ENCODE results near the gene RIPPLY1.
A peak's percentile ranks its signal among the peaks of the same experiment; 100 is the strongest.
"Not testable (repeated sequence)": the region's sequence is repeated elsewhere in the genome, so short reads cannot be mapped to it uniquely, and the experiment has no call there.

RIPPLY1 gene

DNA sequence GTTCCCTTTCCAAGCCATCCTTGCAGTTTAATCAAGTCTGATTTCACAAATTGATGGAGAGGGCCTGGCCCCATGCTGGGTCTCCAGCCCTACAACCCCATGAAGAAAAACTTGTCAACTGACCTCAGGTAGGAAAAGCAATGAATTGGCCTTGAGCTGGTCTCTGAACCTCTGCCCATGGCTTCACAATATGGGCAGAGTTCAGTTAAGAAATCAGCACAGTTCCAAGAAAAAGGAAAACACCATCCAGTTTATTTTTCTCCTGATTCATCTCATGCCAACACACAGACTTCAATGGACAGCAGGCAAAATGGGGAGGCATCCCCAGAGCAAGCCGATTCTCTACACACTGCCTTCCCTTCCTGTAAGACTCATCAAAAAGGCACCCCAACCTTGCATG lies 3.3 kb downstream of the RIPPLY1 start:
- FAIRE-seq (no peak), DNase-seq (ENCODE audit: insufficient read length, low spot score) (no peak)
- TF ChIP-seq POLR2A (IDR thresholded peaks at IDR 0.05; ENCODE audit: low read depth, low read length): no peak

DNA sequence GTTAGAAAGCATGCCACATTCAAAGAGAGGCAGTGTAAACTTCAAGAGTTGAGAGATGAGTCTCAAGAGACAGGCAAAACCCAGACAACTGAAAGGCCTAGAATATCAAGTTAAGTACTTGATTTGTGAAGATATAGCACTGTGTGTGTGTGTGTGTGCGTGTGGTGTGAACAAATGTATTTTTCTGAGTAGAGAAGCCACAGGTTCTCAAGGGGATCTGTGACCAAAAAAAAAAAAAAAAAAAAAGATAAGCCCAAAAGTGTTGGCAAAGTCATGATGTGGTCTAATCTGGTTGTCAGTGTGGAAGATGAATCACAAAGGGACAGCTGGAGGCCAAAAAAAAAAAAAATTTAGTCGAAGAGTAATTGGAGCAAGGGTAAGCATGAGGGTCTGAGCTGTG lies 3.9 kb downstream of the RIPPLY1 start:
- no peak for TF ChIP-seq POLR2A (IDR thresholded peaks at IDR 0.05; ENCODE audit: low read depth, low read length)
- DNase-seq (ENCODE audit: insufficient read length, low spot score) (no peak), FAIRE-seq (no peak)

DNA sequence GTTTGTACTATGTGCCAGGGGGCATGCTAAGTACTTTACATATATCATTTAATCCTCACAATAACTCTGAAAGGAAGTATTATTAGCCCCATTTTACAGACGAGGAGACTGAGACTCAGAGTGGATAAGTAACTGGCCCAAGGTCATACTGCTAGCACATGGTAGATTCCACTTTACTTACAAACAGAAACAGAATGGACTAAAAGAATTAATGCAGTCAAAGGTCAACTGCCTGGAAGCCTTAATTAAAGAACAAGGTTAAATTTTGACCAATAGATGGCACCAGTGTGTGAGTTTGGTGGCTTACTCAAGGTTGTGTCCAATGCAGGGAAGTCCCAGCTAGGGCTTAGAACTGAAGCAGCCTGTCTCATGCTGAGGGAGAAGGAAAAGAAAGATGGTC lies 4.7 kb downstream of the RIPPLY1 start:
- no peak for DNase-seq (ENCODE audit: insufficient read length, low spot score)
- TF ChIP-seq POLR2A (IDR thresholded peaks at IDR 0.05; ENCODE audit: low read depth, low read length): no peak
- FAIRE-seq: peak; percentile 81

DNA sequence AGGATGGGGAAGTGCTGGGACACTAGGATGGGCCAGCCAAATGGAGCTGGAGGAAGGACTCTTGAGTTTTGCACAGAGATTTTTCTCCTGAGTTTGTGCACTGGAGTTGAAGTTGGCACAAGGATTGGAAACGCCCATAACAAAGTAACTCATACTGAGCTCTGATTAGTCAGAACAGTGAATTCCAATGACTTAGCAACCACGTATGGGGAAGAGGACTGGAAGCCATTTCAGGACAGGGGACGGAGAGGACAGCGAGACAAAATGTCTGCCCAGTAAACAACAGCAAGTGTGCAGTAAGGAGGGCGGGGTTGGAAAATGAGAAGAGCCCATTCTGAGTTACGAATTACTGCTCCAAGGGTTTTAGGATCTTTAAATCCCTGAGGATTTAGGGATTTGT lies 5.9 kb downstream of the RIPPLY1 start:
- no peak for TF ChIP-seq POLR2A (IDR thresholded peaks at IDR 0.05; ENCODE audit: low read depth, low read length)
- DNase-seq (ENCODE audit: insufficient read length, low spot score): no peak
- FAIRE-seq: no peak

DNA sequence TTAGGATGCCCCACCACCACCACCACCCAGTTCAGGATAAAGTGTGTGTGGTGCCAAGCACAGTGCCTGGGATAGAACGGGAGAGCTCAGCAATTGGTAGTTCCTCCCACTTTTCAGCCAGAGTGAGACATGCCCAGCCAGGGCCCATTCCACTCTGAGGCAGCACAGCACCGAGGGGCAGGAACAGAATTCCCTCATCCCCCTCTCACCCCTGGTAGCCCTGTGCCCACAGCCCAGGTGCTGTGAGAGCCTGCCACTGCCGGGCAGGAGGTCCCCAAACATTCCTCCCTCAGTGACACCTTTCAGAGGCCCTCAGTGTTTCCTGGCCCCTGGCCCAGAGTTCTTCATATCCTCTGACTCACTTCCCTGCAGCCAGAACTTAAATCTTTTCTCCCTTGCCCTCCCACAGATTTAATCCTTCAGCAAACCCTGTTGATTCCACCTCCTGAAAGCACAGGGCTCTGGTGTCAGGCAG lies 8.1 kb downstream of the RIPPLY1 start:
- FAIRE-seq (peak; percentile 82), DNase-seq (ENCODE audit: insufficient read length, low spot score) (peak; percentile 22)
- TF ChIP-seq POLR2A (IDR thresholded peaks at IDR 0.05; ENCODE audit: low read depth, low read length): no peak

DNA sequence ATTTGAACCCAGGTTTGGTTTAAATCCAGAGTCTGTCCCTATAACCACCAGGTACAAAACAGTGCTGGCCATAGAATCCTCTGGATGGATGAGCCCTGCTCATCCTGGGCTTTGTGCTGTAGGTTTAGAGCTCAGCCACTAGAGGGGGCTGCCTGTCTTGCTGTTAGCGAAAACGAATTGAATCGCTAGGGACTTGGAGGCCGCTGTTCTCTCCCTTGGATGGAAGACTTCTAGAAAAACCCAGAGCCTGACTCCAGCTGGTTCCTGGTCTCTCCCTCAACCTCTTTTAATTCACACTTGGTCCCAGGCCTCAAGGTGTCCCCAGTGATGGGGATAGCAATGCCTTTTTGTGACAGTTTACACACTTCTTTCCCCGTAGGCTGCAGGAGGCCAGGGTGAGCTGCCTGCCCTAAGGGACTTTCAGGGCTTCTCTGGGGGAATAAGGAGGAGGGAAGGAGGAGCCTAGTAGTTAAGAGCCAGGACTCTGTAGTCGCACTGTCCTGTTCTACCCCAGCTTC lies 8.7 kb downstream of the RIPPLY1 start:
- FAIRE-seq (no peak), DNase-seq (ENCODE audit: insufficient read length, low spot score) (peak; percentile 30)
- TF ChIP-seq POLR2A (IDR thresholded peaks at IDR 0.05; ENCODE audit: low read depth, low read length): no peak

DNA sequence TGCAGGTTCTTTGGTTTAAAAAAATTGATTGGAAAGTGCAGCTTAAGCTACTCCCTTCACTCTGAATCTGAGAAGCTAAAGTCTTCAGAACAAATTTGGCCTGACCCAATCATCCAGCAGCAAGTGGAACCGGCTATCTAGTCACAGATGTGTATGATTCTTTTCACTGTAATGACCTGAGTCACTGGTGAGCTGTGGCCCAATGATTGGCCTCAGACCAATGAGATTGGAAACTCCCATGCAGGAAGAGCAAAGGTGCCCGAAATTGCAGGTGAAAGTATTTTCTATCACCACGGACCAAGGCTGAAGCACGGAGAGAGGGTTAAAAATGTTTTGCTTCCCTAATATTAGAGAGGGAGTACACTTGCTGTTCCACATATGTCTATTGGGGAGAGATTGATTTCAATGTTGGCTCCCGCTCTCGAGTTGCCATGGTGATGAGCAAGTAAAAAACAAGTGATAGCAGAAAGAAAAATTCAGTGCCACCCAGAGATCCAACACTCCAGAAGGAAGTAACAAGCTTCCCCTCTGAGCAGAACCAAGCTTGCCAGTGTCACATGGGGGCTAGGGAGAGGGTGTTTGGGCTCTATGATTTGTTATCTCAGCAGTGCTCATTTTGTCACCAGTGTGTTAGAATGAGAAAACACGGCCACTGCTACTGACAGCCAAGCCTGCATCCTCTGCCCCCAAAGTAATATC lies 11.2 kb downstream of the RIPPLY1 start:
- DNase-seq (ENCODE audit: insufficient read length, low spot score) (no peak), FAIRE-seq (no peak)
- no peak for TF ChIP-seq POLR2A (IDR thresholded peaks at IDR 0.05; ENCODE audit: low read depth, low read length)

DNA sequence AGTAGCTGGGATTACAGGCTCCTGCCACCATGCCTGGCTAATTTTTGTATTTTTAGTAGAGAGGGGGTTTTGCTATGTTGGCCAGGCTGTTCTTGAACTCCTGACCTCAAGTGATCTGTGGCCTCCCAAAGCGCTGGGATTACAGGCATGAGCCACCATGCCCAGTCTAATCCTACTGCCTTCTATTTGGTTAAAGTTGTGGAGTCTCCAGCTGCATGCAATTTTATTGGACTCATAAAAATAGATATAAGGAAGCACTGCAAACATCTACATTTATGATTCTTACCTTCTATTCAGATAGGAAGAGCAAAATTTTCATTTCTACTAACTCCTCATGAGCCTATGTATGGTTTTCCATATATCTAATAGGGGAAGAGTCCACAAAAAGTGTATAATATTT lies 13.7 kb downstream of the RIPPLY1 start:
- no peak for TF ChIP-seq POLR2A (IDR thresholded peaks at IDR 0.05; ENCODE audit: low read depth, low read length)
- FAIRE-seq: no peak
- DNase-seq (ENCODE audit: insufficient read length, low spot score): no peak

DNA sequence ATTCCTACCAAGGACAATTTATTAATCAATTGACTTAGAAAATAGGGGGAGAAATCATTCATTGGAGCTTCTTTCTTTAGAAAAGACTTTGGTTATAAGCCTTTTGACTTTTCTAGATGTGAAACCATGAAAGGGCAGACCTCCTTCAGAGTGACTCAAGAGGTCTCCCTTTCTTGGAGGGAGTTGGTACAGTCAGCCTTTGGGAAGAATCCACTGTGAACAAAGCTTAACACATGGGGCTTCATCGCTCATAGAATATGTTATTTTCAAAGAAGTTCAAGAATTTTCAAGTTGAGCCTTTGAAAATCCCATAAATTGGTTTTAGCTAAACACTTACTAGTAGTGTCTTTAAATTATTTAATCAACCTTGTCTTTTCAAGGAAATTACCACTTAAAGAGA lies 28.0 kb downstream of the RIPPLY1 start:
- FAIRE-seq (no peak), DNase-seq (ENCODE audit: insufficient read length, low spot score) (no peak)
- TF ChIP-seq POLR2A (IDR thresholded peaks at IDR 0.05; ENCODE audit: low read depth, low read length): no peak

DNA sequence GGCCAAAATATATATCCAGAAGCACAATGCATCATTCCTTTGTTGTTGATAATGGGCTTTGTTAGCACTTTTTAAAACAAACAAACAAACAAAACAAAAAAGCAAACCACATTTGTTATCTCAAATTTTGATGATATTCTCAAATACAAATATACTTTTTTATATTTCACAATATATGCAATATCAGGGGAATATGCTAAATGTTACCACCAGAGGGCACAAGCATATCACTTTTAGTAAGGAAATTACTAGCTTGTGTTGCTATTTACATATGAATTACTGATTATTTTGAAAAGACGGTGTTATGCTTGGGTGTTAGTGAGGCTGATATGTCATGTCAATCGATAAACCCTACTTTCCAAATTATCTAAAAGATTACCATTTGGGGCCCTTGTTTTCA lies 29.1 kb downstream of the RIPPLY1 start:
- no peak for FAIRE-seq
- no peak for TF ChIP-seq POLR2A (IDR thresholded peaks at IDR 0.05; ENCODE audit: low read depth, low read length)
- DNase-seq (ENCODE audit: insufficient read length, low spot score): no peak

DNA sequence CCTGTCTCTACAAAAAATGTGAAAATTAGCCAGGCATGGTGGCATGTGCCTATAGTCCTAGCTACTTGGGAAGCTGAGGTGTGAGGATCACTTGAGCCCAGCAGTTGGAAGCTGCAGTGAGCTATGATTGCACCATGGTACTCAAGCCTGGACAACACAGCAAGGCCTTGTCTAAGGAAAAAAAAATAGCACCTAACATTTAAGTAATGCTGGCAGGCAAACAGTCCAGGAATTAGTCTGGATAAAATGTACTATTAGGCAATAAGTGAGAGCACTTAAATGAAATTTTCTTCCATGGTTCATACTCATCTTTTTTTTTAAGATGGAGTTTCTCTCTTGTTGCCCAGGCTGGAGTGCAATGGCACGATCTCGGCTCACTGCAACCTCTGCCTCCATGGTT lies 30.3 kb downstream of the RIPPLY1 start:
- not testable (repeated sequence) for DNase-seq (ENCODE audit: insufficient read length, low spot score); FAIRE-seq

DNA sequence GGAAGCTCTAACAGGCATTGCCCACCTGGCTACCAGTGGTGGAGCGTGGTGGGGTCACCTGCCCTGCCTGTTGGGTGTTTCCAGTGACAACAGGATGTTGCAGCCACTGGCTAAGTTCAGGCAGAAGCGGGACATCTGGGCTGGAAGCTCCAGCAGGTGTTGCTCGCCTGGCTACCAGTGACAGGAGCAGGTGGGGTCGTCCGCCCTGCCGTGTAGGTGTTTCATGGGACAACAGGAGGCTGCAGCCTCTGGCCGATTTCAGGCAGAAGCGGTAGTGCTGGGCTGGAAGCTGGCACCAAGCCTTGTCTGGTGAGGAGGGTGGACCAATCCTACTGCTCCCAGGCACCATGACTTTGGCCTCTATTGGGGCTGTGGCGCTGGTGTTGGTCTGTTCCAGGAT lies 39.4 kb downstream of the RIPPLY1 start:
- DNase-seq (ENCODE audit: insufficient read length, low spot score) (no peak), FAIRE-seq (no peak)
- no peak for TF ChIP-seq POLR2A (IDR thresholded peaks at IDR 0.05; ENCODE audit: low read depth, low read length)

DNA sequence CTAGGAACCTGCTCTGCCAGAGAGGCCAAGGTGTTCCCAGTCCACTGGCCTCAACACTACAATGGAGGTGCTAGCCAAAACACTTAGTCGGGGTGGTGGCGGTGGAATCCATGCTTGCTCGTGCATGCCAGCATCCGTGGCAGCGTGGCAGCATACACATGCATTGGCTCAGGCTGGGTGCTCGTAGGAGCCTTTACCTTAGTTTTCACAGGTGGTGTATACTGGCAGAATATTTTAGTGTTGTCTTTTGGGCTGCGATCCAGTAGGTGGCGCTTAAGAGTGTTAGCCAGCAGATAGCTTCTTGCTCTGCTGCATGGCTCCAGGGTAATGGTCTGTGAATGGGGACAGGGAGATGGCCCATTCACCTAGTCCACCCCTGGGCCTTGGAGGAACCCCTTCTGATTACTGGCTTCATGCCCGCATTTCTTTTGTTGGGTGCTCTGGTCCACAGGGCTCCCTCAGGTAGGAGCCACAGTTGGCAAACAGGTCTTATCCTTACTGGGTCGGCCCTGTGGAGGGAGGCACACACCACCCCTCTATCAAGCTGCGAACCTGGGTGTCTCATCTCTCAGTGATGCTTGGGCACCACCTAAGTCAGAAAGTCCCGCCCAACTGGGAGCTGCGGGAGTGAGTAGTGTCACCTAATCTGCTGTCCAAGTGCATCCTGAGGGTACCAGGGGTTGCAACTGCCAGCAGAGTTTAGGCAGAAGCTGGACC lies 40.0 kb downstream of the RIPPLY1 start:
- no peak for TF ChIP-seq POLR2A (IDR thresholded peaks at IDR 0.05; ENCODE audit: low read depth, low read length)
- FAIRE-seq: no peak
- peak; percentile 1 for DNase-seq (ENCODE audit: insufficient read length, low spot score)

All from H54 (cell line).